HG03571 (cell line): Measurements from ENCODE around the gene KIF2A.

Source experiments
- ATAC-seq: cut with Tn5 transposase; IDR thresholded peaks from one replicate; pipeline ENCODE4 v1.9.1; 2021; ENCODE audit not compliant: unreplicated experiment

The KIF2A gene

DNA sequence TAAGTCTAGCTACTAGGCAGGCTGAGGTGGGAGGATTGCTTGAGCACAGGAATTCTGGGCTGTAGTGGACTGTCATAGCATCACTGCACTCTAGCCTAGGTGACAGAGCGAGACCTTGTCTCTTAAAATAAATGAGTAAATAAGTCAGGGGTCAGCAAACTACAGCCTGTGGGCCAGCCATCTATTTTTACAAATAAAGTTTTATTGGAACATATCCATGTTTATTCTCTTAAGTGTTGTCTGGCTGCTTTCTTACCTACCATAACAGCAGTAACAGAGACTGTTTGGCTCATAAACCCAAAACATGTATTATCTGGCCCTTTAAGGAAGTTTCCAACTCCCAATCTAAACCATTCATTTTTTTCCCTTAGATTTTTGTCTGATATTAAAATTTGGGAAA is 68.1 kb downstream of the KIF2A start:
- no peak for ATAC-seq

- no peak for ATAC-seq
These were observed 69.6 kb downstream of the KIF2A start for GRCh38 chr5:62375627-62376026.

- ATAC-seq = no peak
These were observed 70.1 kb downstream of the KIF2A start for GRCh38 chr5:62376064-62376463.

GRCh38 chr5:62385131-62385530 is 79.1 kb downstream of the KIF2A start:
- ATAC-seq = no peak

DNA sequence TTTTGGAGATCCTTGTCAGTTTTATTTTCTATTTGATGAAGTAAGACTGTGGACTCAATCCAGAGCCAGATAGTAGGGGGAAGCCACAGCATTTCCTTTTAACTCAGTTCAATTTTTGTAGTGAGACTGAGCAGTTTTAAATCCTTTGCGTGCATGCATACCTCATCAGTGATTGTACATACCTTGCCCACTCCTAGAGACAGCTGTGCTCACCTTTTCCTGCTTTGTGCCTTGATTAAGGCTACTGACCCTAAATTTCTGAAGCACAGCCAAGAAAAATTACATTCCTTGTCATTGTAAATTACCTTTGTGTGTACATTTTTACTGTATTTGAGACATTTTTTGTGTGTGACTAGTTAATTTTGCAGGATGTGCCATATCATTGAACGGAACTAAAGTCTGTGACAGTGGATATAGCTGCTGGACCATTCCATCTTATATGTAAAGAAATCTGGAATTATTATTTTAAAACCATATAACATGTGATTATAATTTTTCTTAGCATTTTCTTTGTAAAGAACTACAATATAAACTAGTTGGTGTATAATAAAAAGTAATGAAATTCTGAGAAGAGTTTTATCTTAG is 79.9 kb downstream of the KIF2A start:
- ATAC-seq = no peak

DNA sequence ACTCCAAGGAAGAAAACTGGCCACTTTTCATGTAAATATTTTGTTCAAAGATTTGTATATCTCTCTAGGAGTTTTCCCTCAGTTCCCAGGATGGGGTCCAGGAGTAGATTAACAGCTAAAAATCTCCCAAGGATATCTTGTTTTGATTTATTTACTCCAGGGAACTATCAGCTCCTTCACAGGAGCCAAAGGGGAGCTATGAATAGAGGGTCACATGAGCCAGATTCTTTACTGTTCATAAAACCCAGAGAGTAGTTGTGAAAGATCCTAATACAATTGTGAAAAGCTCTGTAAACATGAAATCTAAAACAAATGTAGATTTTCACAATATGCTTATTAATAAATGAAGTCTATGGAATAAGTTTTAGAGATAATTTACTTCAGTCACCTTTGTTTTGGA is 80.8 kb downstream of the KIF2A start:
- no peak for ATAC-seq

- ATAC-seq = no peak
These were observed 89.4 kb downstream of the KIF2A start for GRCh38 chr5:62395210-62395950.

DNA sequence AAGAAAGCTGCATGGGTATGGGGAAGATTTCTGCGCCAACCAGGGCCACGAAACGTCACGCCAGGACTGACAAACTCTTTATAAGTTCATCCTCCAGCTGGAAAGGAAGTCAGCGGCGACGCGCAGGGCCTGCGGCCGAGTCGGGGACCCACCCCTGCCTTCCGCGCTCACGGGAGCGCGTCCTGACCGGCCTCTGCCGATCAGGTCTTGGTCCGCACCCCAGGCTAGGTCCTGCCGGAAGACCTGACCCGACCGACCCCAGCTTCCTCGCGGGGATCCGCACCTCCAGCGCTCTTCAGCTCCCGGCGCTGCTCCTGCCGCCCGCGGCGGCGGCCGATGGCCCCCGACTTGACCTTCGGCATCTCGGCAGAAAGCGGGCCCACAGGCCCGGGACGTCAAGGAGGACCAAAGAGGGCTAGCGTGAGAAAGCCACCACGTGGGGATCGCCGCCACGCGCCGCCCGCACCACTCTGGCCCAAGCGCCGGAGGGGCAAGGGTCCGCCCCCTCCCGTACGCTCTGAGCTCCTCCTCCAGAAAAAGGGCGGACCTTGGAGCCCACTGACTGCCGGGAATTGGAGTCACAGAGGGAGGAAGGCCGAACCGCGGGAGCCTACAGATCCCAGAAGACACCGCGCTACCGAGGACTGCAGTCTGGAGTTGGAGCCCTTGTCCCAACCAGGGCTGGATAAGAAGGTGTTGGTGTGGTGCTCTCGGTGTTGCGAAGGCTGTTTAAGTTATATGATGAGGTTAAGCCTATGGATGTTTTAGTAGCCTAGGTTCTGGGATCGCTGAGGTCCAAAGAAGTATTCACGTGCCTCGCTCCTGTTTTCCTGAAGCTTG is 97.6 kb downstream of the KIF2A start, which contains the start of gene DIMT1:
TSS of gene DIMT1 (minus strand) at position 495 of the 840 bp plus-strand sequence. CDS start at position 362, 133 bp downstream.
- peak; percentile 98 for ATAC-seq

DNA sequence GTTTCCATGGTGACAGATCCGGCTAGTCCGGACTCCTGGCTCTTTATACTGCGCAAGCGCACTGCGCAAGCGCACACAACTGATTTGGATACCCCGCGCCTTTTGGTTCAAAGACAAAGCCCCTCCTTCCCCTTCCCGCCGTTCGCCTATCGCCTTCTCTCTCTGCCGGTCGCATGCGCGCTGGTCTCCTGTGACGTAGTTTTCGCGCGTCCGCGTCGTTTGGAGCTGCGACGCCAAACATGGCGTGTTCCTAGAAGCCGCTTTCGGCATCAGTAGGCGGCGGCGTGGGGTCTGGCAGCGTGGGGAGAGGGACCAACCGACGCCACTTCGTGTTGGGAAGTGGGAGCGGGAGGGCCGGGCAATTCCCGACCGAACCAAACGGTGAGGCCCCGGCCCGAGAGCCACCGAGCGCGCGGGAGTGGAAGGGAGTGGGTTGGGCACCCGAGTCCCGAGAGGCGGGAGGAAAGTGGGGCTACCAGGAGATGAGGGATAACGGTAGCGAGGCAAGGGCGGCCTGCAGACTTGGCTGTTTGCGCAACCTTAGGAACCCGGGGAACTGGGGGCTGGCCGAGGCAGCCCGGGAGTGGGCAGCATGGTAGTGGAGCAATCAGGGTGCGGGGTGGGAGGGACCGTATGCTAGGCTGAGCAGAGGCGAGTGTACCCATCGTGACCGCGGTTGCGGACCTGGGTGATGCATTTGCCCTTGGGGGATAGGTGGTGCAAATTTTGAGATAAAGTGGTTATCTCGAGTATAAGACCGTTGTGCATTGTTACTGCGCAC is 106.7 kb downstream of the KIF2A start, which contains the start of gene IPO11:
TSS of gene IPO11 (plus strand) at position 215 of the 781 bp plus-strand sequence. CDS start 24,517 bp downstream, outside the sequence.
- peak; percentile 94 for ATAC-seq

DNA sequence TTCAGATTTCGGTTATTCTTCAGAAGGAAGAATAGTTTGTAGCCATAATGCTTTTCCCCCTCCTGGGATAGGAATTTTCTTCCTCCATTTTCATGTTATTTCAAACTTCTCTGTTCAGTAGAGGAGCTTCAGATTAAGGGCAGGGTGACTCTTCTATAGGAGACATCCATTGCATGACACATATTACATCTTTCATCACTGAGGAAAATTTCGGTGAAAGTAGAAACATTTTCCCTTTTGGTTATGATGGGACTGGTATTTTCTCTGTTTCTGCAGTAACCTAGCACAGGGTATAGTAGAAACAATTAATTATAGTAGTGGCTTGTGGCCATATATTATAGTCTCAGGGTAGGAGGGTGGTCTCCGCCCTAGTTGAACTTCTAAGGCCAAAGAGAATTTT is 107.7 kb downstream of the KIF2A start:
- no peak for ATAC-seq

- no peak for ATAC-seq
These were observed 112.6 kb downstream of the KIF2A start for GRCh38 chr5:62418462-62419076.

- ATAC-seq = no peak
These were observed 113.6 kb downstream of the KIF2A start for GRCh38 chr5:62419609-62420008.

DNA sequence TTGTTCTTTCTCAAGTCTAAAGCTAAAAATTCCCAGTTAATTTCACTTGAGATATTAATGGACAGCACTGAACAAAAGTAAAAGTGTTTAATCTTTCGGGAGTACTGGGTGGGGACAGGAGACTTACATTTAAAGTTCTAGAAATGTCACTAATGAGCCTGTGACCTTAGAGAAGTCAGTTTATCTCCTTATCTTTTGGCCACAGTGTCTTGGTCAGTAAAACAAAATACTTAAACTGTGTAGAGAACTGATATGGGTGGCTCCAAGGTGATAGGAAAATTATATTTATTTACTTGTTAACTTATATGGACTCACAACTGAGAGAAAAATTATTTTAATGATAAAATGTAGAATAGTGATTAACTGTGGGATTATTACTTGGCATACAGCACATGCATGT is 115.4 kb downstream of the KIF2A start:
- no peak for ATAC-seq

DNA sequence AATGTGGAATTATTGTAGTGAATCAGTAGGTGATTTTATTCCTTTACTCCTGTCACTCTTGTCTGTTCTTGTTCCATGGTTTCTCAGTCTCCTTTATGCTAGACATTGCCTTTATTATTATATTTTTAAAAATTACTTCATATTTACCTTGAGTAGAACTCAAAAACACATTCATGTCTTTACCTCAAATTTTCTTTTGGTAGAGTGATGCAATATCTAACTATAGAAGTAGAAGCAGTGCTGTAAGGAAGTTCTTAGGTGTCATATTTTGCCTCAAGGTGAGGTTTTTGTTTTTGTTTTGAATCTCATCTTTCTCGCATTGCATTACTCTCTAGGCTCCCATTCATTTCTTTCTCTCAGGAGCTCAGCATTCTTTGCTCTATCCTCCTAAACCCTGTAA is 118.8 kb downstream of the KIF2A start:
- ATAC-seq = no peak

DNA sequence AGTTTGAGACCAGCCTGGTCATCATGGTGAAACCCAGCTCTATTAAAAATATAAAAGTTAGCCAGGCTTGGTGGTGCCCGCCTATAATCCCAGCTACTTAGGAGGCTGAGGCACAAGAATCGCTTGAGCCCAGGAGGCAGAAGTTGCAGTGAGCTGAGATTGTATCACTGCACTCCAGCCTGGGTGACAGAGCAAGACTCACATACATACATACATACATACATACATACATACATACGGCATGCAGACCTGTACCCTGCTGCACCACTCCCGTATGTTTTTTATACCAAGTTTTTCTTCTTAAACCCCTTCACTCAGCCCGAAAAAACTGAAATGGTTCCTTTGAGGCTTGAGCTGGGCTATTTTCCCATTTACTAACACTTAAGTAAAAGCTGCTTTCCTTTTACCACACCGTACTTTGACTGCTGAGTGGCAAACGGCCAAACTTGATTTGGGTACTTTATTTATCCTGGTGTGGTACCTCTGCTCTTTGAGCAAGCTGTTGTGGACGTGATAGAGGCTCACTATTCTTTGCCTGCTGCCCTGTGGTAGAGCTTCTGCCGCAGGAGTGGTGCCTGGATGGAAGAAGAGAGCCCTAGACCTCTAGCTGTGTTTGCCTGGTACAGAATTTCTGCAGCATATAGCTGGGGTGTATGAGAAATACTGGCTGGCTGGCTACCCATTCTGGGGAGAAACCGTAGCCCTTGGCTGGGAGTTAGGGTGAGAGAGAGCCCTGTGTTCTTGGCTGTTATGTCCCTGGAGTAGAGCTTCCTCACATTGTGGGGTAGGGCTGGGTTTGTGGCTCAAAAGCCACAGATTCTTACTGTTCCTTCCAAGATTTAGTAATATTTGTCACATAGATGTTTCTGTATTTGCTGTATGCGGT is 126.0 kb downstream of the KIF2A start:
- ATAC-seq = no peak

- no peak for ATAC-seq
These were observed 126.6 kb downstream of the KIF2A start for GRCh38 chr5:62432621-62433064.
